Measurements from ENCODE around the gene CA10.

Gene CA10

DNA sequence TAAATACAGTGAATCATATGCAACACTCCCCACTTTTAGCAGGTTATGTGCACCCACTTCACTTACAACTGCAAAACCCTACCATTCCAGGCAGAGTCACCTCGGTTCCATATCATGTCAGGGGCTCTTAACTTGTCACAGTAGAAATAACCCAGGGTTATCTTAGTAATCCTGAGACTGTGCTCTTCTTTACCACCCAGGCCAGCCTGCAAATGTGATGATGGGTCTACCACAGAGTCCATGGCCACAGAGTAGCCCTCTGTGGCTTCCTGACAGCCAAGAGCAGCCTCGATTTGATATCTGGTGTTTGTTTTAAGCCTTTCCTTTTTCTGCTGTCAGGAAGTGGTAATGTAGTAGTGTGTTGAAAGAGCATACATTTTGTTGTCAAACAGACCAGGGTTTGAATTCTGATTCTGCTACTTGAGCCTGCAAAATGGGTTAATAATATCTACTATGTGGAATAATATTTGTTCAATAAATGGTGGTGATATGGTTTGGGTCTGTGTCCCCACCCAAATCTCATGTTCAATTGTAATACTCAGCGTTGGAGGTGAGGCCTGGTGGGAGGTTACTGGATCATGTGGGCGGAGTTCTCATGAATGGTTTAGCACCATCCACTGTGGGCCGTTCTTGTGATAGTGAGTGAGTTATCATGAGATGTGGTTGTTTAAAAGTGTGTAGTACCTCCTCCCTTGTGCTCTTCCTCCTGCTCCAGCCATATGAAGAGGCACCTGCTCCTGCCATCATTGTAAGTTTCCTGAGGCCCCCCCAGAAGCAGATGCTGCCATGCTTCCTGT is 481.6 kb downstream of the CA10 start:
- intact Hi-C loops (cut with DNase I): no loop called here
- DNase-seq: no peak

GRCh38 chr17:51674579-51675255 is 483.8 kb downstream of the CA10 start:
- DNase-seq: no peak
- intact Hi-C loops (cut with DNase I): no loop called here

GRCh38 chr17:51673070-51673469 is 485.4 kb downstream of the CA10 start:
- no peak for DNase-seq
- intact Hi-C loops (cut with DNase I): no loop called here

DNA sequence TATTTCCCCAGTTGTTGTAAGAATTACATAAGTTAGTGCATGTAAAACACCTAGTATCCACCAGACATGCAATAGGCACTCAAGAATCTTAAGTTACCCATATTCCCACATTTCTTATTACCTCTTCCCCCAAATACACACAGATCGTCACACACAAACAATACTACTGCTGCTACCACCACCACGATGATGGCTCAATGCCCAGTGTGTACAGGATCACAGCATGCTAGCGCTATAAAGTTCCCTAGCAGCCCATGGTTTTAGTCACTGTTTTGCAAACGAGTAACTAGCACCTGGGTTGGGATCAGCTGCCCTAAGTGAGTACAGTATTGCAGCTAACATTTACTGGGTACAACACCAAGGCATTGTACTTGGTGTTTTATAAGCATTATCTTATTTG is 486.4 kb downstream of the CA10 start:
- intact Hi-C loops (cut with DNase I): no loop called here
- no peak for DNase-seq

GRCh38 chr17:51670899-51671298 is 487.6 kb downstream of the CA10 start:
- intact Hi-C loops (cut with DNase I): no loop called here

DNA sequence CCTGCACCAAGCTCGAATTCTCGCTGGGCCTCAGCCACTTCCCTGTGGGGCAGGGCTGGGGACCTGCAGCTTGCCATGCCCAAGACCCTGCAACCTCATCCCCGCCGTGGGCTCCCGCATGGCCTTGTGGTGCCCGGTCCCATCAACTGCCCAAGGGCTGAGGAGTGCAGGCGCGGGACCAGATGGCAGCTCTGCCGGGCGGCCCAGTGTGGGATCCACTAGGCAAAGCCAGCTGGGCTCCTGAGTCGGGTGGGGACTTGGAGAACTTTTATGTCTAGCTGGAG is 489.6 kb downstream of the CA10 start:
- no peak for DNase-seq
- intact Hi-C loops (cut with DNase I): no loop called here

More at GRCh38 chr17:51670899-51671298, 487.6 kb downstream of the CA10 start:
- DNase-seq: no peak

GRCh38 chr17:51668155-51668962 is 490.2 kb downstream of the CA10 start:
- intact Hi-C loops (cut with DNase I): no loop called here
- DNase-seq: no peak

DNA sequence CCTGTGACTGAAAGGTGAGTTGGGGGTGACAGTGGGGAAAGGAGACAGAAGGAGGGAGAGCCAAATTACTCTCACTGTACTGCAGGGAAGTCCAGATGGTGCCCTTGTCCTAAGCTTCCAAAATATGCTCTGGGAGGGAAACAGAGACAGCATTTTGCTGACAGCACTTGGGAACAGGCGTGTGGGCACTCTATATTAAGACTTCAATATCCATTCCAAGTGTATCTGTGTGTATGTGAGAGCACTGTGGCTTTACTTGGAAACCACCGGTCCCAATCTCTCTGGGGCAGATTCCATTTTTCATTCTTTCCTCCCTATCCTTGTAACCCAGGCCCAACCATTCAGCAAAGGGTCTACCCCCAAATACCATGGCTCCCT is 490.8 kb downstream of the CA10 start:
- DNase-seq: no peak
- intact Hi-C loops (cut with DNase I): no loop called here

DNA sequence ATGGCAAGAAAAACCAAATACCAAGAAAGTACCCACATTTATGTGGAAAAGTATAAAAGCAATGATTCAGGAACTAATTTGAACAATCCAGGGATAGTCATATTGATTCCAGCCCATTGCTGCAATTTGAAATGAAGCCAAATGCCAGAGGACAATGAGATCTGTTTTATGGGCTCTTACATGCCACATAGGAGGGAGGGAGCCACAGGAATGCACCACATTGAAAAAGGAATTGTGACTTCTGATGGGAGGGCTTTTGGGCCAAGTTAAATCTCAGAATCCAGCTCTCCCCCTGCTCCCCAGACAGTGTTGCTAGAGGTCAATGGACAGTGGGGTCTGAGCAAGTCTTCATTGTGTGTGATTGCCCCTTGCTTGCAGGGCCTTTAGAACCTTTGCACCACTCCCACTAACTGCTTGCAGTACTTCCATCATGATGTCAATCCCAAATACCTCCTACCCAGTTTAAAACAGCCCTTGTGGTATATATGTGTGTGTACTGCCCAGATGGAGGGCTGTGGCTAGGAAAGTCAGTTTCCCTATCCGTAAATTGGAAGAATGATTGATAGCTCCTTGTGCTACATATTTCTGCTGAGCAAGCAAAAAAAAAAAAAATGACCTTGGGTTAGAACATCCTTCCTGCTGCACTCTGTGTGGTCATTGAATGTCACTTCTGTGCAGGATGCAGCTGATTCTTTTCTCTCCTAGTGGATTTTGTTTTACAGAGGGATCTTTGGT is 491.4 kb downstream of the CA10 start:
- intact Hi-C loops (cut with DNase I): no loop called here
- no peak for DNase-seq

DNA sequence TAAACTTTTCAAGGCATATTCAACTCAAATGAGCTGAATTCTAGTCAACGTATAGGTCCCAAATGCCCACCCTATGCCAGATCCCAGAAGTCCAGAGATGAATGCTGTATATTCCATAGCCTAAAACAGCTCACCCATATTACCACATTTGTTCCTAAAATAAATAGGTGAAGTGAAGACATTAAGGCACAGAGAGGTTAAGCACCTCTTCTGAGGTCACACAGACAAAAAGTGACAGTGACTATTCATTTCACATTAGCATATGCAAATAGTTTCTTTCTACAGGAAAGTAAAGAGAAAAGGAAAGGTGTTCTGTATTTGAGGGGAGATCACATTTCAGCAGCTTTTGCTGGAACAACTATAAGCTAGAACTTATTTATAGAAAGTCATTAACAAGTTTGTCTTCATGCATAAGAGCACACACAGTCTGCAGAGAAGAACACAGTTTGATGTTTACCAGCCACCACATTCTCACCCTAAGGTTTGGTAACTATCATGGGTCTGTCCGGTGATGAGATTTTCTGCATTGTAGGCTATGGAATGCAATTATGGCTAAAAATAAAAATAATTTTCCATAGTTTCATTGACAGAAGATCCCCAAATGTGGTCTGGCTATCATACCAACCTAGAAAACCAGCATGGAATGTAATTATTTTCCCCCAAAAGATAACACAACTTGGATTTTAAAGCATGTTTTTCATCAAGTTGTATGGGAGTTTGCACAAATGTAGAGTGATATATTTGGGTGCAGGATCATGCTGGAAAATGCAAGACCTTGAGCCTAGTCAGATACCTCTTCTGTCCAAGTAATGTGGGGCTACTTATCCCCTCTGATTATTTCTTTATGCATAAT is 496.1 kb downstream of the CA10 start:
- intact Hi-C loops (cut with DNase I): no loop called here
- DNase-seq: no peak

DNA sequence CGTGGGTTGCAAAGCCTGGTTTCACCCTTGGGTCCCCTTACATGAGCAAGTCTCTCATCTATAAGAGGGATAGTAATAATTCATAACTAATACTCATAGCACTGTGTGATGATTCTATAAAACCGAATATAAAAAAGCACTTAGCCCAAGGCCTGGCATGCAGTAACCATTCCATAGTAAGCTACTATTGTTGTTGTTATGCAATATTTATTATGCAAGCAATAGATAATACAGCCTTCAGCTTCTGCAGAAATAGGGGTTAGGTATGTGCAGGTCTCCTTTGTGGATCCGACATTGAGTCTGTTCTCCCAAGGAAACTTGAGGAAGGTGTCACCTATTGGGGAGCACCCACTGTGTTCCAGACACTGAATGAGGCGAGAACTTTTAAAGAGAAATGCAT is 497.1 kb downstream of the CA10 start:
- DNase-seq: no peak
- intact Hi-C loops (cut with DNase I): no loop called here

DNA sequence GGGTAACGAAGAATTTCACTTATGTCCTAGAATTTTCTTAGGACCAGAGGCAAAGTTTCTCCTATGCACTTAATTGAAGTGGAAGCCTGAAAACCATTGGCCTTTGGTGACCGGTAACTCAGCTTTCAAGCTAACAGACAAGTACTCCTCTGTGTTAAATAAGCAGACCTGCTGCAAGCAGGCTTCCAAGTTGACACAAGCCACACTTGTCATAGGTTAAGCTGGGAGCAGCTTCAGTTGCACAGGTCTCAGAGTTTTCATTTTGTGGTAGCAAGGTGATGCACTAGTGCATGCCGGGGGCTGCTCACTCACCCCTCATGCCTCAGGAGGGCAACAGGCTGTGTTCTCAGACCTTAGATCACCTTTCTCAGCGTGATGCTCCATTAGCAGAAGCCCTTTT is 498.2 kb downstream of the CA10 start:
- no peak for DNase-seq
- intact Hi-C loops (cut with DNase I): no loop called here

DNA sequence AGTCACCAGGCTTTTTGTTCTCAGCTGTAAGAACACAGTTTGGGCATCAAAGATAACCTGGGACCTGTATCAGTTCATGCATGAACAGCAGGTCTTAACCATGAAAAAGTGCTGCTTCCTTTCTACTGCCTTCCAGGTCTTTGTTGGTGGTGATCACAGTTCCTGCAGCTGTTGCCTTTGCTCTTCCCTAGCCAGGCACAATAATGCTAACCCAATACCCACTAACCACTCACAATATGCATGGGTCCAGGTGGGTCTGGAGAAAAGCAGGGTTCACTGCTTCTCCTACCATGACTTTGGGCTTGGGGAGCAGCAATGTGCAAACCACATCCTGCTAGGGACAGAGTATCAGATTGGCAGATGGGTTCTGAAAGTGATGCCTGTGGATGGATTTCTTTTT is 501.3 kb downstream of the CA10 start:
- intact Hi-C loops (cut with DNase I): no loop called here
- no peak for DNase-seq

DNA sequence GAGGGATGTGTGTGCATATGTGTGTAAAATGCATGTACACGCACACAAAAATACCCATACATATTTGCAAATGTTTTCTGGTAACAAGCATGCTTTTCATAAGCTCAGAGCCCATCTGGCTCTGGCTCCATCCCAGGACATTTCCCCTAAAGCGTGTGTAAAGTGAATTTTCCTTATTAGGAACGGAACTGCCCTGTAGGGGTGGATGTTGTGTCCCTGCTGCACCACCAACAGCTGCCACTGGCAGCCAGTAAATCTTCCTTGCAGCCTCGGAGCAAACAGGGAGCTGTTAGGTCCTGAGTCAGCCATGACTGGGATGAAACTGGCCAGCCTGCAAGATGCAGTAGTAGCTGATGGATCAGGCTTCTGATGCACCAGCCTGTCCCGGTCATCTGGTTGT is 504.6 kb downstream of the CA10 start:
- intact Hi-C loops (cut with DNase I): no loop called here

GRCh38 chr17:51652529-51652928 is 506.0 kb downstream of the CA10 start:
- intact Hi-C loops (cut with DNase I): no loop called here
- DNase-seq: no peak

More for the DNA sequence above, 504.6 kb downstream of the CA10 start:
- DNase-seq: peak in 26 of 42 donors; percentile 4 to 53 (median 17)

DNA sequence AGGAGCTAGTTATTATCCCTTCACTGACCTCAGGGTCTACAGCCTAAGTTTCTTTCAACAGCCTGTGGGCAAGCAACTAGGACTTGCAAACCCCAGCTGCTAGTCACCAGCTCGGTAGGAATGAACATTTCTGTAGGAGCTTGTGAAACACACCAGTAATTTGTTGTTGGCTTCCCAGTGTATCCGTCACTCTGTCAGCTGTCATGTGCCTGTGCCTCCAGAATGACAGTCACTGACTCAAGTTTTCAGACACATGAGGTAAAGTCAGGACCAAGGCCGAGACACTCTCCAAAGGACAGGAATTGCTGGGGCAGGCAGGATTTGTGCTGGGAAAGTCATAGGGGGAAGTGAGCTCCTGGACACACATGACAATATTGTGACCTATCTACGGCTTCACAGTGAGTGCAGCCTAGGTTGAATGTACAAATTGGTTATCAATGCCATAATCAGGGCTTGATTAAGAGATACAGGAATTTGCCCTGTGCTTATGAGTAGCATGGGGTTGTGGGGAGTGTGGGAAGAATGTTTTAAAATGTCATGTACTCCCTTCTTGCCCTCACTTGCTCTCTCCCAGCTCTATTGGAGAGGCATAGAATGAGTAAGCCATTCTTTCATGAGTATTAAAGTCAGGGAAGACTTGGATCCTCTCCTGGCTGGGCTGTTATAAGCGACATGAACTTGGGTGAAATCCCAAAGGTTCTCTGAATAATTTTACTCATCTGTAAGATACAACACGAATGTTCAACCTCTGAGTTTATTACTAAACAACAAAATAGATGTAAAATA is 506.8 kb downstream of the CA10 start:
- intact Hi-C loops (cut with DNase I): no loop called here
- DNase-seq: no peak

- no peak for DNase-seq
- intact Hi-C loops (cut with DNase I): no loop called here
Measured at GRCh38 chr17:51650772-51651171, 507.7 kb downstream of the CA10 start.

DNA sequence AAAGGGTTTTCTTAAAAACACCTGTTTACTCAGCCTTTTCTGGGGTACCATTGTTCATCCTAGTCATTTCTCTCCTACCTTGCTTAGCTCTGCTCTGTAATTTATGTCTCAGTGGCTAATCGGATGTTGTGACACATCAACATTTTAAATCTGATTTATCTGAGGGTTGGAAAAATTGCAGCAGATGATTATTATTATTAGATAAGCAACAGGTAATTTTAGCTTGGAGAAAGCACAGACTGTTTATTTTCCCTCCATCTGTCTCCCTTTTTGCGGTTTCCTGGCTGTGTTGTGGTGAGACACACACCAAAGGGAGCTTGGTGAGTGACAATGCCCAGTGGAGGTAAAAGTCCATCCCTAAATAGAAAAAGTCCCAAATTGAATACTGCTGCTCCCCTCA is 508.3 kb downstream of the CA10 start:
- no peak for DNase-seq
- intact Hi-C loops (cut with DNase I): no loop called here
